DND-41 (cell line): ENCODE measurements around the gene FBXO8.

Source experiments
- ATAC-seq: fragments of 200-7000 bp; cut with Tn5 transposase; 3 replicates; pipeline ENCODE4 v1.9.1; 2021; ENCODE audit warnings: low read depth; ENCODE audit not compliant: insufficient read depth
- DNase-seq: peaks from one replicate; pipeline ENCODE4 v3.0.0-alpha.2; 2020
- H2AFZ ChIP-seq: 2 replicates; pipeline ENCODE4 v1.6.0; 2012; ENCODE audit warnings: low read depth, low read length
- H3K27ac ChIP-seq: 2 replicates; pipeline ENCODE4 v1.5.1; 2012; ENCODE audit warnings: low read length, inconsistent platforms
- H3K27me3 ChIP-seq: fragments of 200-600 bp; sonication (generic); 2 replicates; pipeline ENCODE4 v1.6.0; 2012; ENCODE audit warnings: low read length, mild to moderate bottlenecking, inconsistent platforms; ENCODE audit not compliant: insufficient read depth, poor library complexity
- H3K36me3 ChIP-seq: 2 replicates; pipeline ENCODE4 v1.5.1; 2012; ENCODE audit warnings: low read length, inconsistent platforms; ENCODE audit not compliant: insufficient read depth
- H3K4me1 ChIP-seq: 2 replicates; pipeline ENCODE4 v1.5.1; 2012; ENCODE audit warnings: mild to moderate bottlenecking, low read length; ENCODE audit not compliant: insufficient read depth
- H3K4me2 ChIP-seq: 2 replicates; pipeline ENCODE4 v1.6.0; 2012; ENCODE audit warnings: mild to moderate bottlenecking, moderate library complexity, low read length, inconsistent platforms; ENCODE audit not compliant: insufficient read depth
- H3K4me3 ChIP-seq, 2 experiments: fragments of 200-600 bp in 1 of 2; shearing (Covaris generic) in 1 of 2; 2 replicates each; pipeline ENCODE4 v1.5.1; 2012 to 2016; ENCODE audit warnings: inconsistent platforms in 2 of 2, low read length in 2 of 2, mild to moderate bottlenecking in 2 of 2, low read depth in 1 of 2, moderate library complexity in 1 of 2
- H3K79me2 ChIP-seq: 2 replicates; pipeline ENCODE4 v1.6.0; 2012; ENCODE audit warnings: low read length, inconsistent platforms; ENCODE audit not compliant: insufficient read depth
- H3K9ac ChIP-seq: 2 replicates; pipeline ENCODE4 v1.6.0; 2012; ENCODE audit warnings: low read depth, mild to moderate bottlenecking, inconsistent platforms, low read length, moderate library complexity
- H3K9me3 ChIP-seq: 2 replicates; pipeline ENCODE4 v1.5.1; 2012; ENCODE audit warnings: low read length, moderate library complexity, mild to moderate bottlenecking, inconsistent platforms; ENCODE audit not compliant: insufficient read depth, severe bottlenecking
- H4K20me1 ChIP-seq: 2 replicates; pipeline ENCODE4 v1.6.0; 2012; ENCODE audit warnings: low read length; ENCODE audit not compliant: insufficient read depth
- EZH2 ChIP-seq: IDR thresholded peaks from 3 replicates; pipeline ENCODE4 v1.6.1; 2012; ENCODE audit warnings: borderline replicate concordance, low read depth, mild to moderate bottlenecking, moderate library complexity, low read length, inconsistent platforms; ENCODE audit not compliant: severe bottlenecking
- TF ChIP-seq, protein P1 (sequence below): IDR thresholded peaks from 2 replicates; pipeline ENCODE4 v1.5.1; 2012; ENCODE audit warnings: borderline replicate concordance, low read length, moderate library complexity, mild to moderate bottlenecking; ENCODE audit not compliant: poor library complexity, severe bottlenecking; ENCODE audit errors: extremely low read depth

Gene FBXO8

DNA sequence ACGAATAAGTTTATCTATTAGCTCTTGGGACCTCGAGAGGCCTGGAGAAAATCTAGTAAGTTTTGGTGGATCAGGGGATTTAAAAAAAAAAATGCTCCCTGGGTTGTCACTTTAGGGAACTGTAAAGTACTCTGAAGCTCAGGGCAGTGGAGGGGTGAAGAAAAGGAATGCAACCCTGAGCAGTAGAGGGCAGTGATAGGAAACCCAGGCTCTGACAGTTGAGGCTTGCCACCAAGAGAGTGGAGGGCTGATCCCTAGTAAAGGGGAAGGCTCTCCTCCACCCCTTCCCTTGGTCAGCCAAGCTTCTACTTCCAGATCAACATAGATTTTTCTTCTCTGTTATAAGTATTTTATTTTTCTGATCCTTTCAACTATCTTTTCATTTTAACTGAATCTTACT is 73.1 kb downstream of the FBXO8 start:
- Histone ChIP-seq H2AFZ (no peak overlapping the region), H3K4me3 (no peak overlapping the region), H3K4me2 (no peak overlapping the region), H3K36me3 (no peaks in the 10 kb centered on the region), H3K79me2 (no peaks in the 10 kb centered on the region), H3K4me1 (no peaks in the 10 kb centered on the region), H3K9ac (no peak overlapping the region), H3K27ac (no peak overlapping the region), H3K27me3 (peaks cover 2% of the 10 kb centered on the region), H3K9me3 (no peaks in the 10 kb centered on the region), H4K20me1 (no peaks in the 10 kb centered on the region)
- DNase-seq = no peak
- ATAC-seq = no peak
- TF ChIP-seq, protein P1, sequence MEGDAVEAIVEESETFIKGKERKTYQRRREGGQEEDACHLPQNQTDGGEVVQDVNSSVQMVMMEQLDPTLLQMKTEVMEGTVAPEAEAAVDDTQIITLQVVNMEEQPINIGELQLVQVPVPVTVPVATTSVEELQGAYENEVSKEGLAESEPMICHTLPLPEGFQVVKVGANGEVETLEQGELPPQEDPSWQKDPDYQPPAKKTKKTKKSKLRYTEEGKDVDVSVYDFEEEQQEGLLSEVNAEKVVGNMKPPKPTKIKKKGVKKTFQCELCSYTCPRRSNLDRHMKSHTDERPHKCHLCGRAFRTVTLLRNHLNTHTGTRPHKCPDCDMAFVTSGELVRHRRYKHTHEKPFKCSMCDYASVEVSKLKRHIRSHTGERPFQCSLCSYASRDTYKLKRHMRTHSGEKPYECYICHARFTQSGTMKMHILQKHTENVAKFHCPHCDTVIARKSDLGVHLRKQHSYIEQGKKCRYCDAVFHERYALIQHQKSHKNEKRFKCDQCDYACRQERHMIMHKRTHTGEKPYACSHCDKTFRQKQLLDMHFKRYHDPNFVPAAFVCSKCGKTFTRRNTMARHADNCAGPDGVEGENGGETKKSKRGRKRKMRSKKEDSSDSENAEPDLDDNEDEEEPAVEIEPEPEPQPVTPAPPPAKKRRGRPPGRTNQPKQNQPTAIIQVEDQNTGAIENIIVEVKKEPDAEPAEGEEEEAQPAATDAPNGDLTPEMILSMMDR = no peak
- TF ChIP-seq EZH2 = no peak

DNA sequence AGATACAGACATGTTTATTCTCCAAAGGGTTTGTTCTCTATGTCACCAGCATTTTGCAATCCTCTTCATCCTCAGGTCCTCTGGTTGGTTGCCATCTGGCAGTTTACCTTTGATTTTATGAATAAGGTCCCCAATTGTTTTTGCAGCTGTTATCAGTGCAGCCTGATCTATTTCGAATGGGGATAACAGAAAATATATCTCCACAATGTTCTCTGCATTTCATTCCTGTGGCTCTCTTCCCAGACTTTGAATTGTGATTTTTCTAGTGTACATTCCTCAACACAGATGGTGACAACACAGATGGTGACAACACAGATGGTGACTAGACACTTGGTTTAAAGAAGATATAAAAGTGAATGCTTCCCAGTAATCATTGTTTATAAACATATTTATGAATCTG is 74.1 kb downstream of the FBXO8 start:
- H3K27ac ChIP-seq = no peak overlapping the region
- ATAC-seq = no peak

GRCh38 chr4:174207367-174207766 is 76.1 kb downstream of the FBXO8 start:
- Histone ChIP-seq H3K9ac (no peak overlapping the region), H3K27ac (no peak overlapping the region), H3K4me3 (no peak overlapping the region), H2AFZ (no peak overlapping the region), H3K27me3 (peaks cover 3% of the 10 kb centered on the region), H3K4me2 (no peak overlapping the region), H3K9me3 (no peaks in the 10 kb centered on the region), H3K79me2 (no peaks in the 10 kb centered on the region), H4K20me1 (no peaks in the 10 kb centered on the region), H3K36me3 (no peaks in the 10 kb centered on the region), H3K4me1 (no peaks in the 10 kb centered on the region)
- ATAC-seq (no peak), DNase-seq (no peak)
- no peak for TF ChIP-seq EZH2
- TF ChIP-seq, protein P1 = no peak

More for the DNA sequence above, 74.1 kb downstream of the FBXO8 start:
- DNase-seq = no peak
- H3K4me1 ChIP-seq = no peaks in the 10 kb centered on the region
- H3K9me3 ChIP-seq = no peaks in the 10 kb centered on the region
- TF ChIP-seq EZH2 = no peak
- TF ChIP-seq, protein P1 = no peak
- H3K9ac ChIP-seq = no peak overlapping the region
- H3K27me3 ChIP-seq = peaks cover 4% of the 10 kb centered on the region
- no peak overlapping the region for H2AFZ ChIP-seq
- H3K4me2 ChIP-seq = no peak overlapping the region
- H3K79me2 ChIP-seq = no peaks in the 10 kb centered on the region
- H4K20me1 ChIP-seq = no peaks in the 10 kb centered on the region
- H3K36me3 ChIP-seq = no peaks in the 10 kb centered on the region
- no peak overlapping the region for H3K4me3 ChIP-seq
